Left renal cortex interstitium (tissue), 4 donors: ENCODE results near the gene SDF4. TPM values are rescaled to one million over a fixed set of nuclear protein-coding genes. Genes with fewer than 3 reads are reported as not detected.
"Not testable (repeated sequence)": the region's sequence is repeated elsewhere in the genome, so short reads cannot be mapped to it uniquely, and the experiment has no call there.

Source experiments
- DNase-seq, 4 donors: peaks; one replicate each; pipeline ENCODE4 v3.0.0-alpha.2; 2013; ENCODE audit warnings: low read depth in 4 of 4, low spot score in 2 of 4, missing footprints in 1 of 4
- polyA plus RNA-seq, 4 donors: library from polyadenylated mRNA; unstranded; fragments of 120-200 nt; gene quantifications; one replicate each; pipeline ENCODE4 v1.2.1, GENCODE V29; 2013; ENCODE audit not compliant: insufficient read length in 4 of 4

Gene SDF4
- polyA plus RNA-seq, 4 donors = 115 to 144 (median 130) TPM

DNA sequence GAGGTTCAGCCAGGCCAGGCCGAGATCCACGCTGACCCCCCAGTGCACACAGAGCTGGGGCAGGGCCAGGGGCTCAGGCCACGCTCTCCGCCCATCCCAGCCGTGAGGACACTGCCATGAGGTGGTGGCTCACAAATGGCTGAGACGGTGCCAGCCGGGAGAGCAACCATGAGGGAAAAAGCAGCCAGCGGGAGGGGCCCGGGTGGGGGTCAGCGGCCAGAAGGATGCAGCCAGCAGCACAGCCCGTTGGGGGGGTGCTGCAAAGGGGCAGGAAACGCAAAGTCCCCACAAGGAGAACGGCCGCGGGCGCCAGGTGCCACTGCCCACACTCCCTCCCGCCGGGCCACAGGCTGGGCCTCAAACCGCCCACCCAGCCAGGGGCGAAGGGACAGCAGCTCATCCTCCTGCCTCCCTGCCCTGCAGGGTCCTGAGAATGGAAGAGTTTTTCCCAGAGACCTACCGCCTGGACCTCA lies 49.8 kb downstream of the SDF4 start:
- no peak for DNase-seq

DNA sequence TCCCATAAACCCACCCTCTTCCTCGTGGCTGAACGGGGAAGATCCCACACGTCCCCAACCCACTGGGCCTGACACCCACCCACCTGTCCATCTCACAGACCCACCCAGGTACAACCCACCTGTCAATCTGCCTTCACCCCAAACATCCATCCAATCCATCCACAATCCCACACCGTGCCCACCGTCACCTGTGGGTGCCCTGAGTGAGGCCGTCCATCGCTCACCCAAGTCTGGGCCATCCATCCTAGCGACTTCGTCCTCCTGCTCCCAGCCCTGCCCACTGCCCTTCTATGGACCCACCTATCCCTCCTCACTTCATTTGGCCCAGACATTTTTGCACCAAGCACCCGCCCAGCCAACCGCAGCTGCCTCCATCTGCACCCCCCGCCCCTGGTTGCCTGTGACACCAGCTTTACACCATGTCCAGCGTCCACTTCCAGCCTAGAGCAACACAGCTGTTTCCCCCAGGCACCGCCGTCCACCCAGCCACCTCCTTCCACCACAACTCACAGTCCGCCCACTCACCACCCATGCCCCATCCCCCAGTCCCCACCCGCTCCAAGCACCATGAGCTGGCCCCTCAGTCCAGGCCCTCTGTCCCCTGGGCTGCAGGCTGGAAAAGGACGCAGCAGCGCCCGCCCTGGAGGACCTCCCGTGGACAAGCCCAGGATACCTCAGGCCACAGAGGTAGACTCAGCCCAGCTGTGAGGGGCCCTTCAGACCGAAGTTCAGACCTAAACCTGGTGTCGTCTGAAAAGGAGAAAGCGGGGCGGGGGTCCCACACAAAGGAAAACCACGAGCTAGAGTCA lies 50.5 kb downstream of the SDF4 start:
- no peak for DNase-seq

DNA sequence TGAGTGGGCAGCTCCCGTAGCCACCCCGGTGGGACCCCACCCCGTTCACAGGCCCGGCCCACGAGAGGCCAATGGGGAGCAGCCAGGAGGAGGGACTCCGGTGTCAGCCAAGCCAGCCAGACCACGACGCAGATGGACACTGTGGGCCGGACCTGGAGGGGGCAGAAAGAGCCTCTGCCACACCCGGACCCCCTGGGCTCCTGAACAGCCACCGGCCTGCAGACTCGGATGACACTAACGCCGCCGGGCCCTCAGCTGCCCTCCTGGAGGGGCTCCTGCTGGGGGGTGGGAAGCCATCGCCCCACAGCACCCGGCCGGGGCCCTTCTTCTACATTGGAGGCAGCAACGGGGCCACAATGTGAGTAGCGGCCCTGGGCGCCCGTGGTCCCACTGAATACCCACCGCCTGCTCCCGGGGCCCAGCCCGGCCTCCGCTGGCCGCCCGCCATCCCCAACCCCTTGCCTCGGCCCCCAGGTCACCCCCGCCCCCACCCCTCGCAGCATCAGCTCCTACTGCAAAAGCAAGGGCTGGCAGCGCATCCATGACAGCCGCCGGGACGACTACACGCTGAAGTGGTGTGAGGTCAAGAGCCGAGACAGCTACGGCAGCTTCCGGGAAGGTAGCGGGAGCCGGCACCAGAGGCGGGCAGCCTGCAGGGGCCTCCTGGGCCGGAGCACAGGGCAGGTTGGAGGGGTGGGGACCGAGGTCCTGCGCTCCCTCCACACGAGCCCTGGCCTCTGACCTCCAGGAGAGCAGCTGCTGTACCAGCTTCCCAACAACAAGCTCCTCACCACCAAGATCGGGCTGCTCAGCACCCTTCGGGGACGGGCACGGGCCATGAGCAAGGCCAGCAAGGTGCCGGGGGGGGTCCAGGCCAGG lies 51.6 kb downstream of the SDF4 start:
- DNase-seq = no peak

DNA sequence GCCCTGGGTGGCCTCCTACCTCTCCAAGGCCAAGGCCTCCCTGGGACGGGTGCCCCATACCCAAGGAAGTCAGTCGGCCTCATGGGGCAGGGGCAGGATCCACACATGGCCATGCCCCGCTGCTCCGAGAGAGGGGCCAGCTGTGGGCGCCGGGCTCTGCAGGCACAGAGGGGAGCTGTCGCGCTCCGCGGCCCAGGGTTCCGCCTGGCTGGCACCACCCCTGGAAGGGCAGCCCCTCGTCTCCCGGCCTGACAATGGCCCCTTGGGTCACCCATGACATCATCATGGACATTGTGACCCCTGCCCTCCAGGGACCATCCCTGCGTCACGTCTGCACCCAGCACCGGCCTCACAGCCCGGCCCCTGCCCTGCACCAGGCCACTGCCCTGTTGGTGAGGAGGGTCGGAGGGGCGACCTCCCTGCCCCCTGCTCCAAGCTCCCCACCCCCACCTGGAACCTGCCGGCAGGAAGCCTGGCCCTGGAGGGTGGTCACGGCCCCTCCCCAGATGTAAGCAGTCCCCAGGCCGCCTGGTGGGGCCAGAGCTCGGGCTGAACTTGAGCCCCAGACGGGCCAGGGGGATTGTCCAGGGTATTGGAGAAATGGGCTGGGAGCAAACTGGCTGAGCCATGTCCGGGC lies 52.3 kb downstream of the SDF4 start:
- DNase-seq = no peak

DNA sequence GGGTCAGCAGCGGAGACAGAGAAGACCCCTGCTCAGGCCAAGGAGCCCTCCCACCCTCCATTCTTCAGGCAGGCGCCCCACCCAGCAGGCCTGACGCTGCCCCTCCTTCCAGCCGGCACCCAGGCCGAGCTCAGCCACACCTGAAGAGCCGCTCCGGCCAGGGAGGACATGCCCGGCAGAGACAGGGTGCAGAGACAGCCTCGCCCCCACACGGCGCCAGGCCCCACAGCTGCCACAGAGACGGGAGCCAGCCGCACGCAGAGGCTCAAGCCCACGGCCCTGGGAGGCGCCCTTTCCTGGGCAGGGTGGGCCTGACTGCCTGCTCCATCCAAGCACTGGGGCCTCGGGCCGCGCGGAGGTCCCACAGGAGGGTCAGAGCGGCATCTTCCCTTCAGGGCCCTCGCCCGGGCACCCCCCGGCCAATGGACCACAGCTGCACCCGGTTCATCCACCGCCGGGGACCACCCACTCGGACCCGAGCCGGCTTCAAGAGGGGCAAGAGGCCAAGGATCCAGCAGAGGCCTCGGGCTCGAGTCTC lies 52.9 kb downstream of the SDF4 start:
- no peak for DNase-seq

DNA sequence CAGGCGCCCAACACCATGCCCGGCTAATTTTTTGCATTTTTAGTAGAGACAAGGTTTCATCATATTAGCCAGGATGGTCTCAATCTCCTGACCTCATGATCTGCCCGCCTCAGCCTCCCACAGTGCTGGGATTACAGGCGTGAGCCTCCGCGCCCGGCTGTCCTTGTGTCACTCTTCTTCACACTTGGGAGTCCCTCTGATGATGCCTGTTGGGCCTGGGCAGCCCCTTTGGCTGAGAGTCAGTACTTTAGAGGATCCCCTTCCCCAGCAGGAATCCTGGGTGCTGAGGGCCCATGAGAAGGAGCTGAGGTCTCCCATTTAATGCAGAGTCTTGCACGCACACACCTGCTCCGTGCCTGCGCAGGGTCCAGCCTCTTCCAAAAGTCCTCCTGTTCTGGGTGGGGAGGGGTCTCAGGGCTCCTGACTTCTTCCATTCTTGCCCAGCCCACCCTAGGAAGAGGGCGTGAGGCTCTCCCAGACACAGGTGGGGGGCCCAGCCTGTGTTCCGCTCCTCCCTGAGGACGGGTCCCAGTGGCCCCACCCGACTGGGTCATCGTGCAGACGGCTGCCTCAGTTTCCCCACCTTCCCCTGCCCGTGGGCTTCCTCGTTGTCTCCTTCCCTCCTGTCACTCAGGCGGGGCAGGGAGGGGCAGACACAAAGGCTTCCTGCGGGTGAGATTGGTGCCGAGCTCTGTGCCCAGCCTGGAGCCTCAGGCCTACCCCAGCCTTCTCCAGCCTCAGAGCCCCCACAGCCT lies 54.2 kb downstream of the SDF4 start:
- DNase-seq = no peak

DNA sequence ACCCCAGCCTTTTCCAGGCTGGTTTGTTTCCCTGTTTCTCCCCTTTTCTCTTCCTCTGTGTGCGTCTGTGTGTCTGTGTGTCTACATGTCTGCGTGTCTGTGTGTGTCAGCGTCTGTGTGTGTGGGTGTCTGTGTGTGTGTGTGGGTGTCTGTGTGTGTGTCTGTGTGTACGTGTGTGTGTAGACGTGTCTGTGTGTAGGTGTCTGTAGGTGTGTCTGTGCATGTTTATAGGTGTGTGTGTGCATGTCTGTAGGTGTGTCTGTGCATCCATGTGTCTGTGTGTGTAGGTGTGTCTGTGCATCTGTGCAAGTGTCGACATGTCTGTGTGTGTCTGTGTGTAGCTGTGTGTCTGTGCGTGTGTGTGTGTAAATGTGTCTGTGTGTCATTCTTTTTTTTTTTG lies 54.9 kb downstream of the SDF4 start:
- no peak for DNase-seq

DNA sequence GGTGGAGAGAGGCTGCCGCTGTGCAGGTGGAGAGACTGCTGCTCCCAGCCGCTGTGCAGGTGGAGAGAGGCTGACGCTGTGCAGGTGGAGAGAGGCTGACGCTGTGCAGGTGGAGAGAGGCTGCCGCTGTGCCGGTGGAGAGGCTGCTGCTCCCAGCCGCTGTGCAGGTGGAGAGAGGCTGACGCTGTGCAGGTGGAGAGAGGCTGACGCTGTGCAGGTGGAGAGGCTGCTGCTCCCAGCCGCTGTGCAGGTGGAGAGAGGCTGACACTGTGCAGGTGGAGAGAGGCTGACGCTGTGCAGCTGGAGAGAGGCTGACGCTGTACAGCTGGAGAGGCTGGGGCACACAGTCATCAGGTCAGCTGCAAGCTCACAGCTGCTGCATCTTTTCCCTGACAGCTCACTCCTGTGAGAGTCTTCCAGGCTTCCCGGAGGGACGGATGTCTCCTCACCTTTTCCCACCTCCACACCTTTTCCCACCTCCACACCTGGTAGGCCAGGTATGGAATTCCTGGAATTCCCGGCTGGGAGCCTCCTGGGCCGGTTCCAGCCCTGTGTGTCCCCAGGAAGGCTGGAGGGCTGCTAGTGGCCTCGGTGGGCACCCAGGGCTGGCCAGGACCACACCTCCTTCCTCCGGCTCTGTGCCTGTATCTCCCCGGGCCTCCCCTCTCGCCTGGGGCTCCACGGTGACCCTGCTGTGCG lies 55.6 kb downstream of the SDF4 start:
- not testable (repeated sequence) for DNase-seq

DNA sequence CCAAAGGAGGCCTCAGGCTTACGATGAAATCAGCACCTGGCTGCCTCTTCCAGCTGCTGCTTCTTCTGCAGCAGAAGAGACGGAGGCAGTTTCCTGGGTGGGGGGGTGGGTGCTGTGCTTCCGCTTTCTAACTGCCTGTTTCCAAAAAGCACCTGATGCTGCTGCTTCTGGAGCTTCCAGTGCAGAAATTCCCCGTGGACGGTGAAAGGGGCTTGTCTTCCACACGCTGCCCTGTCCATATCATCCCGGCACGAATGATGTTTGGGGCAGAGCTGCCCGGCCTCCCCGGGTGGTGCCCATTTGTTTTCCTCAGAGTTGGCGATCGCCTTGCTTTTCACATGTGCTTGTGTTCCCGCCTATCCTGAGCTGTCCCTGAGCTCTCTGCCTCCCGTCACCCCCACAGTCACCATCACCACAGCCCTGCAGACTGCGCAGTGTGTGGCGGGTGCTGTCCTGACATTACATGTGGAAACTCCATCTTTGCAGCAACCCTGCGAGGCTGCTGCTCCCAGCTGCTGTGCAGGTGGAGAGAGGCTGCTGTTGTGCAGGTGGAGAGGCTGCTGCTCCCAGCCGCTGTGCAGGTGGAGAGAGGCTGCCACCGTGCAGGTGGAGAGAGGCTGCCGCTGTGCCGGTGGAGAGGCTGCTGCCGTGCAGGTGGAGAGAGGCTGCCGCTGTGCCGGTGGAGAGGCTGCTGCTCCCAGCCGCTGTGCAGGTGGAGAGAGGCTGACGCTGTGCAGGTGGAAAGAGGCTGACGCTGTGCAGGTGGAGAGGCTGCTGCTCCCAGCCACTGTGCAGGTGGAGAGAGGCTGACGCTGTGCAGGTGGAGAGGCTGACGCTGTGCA lies 56.4 kb downstream of the SDF4 start:
- DNase-seq = no peak

DNA sequence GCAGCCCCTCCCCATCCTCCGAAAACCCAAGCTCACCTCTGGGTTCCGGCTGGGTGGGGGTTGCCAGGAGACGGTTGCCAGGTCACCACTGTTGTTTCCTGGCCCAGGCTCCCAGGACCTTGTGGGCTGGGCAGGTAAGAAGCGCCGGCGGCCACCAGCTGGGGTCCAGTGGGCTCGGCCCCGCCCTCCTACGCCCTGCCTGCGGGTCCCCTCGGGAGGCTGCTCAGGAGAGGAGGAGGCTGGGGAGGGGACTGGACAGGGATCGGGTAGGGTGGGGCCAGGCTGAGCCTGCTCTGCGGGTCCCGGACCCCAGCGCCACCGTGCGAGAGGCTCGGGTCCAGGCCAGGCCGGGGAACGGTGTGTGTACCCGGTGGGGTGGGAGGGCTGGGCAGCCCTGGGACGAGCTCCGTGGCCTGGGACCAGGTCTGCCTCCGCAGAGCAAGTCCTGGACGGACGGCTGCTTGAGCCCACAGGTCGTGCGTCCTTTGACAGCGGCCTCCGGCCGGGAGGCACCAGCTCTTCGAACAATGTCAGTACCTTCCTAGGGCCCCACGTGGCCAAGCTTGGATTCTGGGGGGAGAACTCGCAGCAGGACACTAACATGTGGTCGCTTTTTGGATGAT lies 57.9 kb downstream of the SDF4 start, which contains the start of gene TTLL10:
TSS of gene TTLL10 (plus strand) at position 88 of the 623 bp plus-strand sequence. CDS start 5,336 bp downstream, outside the sequence.
- DNase-seq = peak in 1 of 4 donors; percentile 59

DNA sequence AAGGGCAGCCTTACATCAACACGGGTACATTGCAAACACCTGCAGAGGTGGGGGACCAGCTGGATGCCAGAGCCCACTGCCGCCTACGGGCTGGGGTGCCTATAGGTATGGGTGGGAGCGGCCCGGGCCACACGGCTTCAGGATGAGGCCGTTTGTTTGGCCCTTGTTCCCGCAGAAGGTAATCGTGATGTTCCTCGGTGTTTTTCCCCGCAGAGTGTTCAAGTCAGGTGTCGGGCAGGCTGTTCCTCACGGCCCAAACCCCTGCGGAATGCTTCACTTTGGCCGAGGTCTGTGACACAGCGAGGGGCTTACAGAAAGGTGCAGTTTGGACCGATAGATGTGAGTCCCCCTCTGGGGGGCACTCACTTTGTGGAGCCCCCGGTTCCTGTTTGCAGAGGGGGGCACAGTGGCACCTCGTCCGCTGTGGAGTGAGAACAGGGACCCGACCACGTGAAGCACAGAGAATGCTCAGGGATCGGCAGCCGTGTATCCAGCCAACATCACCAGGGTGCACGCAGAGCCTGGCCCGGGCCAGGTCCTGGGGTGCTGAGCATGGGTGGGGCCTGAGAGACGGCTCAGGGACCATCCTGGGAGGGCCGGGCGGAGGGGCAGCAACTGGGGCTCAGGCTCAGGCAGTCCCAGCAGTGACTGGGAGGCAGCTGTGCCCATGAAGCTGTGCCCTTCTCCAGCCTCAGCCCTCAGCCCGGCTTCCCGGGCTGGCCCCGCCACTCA lies 58.6 kb downstream of the SDF4 start:
- no peak for DNase-seq

DNA sequence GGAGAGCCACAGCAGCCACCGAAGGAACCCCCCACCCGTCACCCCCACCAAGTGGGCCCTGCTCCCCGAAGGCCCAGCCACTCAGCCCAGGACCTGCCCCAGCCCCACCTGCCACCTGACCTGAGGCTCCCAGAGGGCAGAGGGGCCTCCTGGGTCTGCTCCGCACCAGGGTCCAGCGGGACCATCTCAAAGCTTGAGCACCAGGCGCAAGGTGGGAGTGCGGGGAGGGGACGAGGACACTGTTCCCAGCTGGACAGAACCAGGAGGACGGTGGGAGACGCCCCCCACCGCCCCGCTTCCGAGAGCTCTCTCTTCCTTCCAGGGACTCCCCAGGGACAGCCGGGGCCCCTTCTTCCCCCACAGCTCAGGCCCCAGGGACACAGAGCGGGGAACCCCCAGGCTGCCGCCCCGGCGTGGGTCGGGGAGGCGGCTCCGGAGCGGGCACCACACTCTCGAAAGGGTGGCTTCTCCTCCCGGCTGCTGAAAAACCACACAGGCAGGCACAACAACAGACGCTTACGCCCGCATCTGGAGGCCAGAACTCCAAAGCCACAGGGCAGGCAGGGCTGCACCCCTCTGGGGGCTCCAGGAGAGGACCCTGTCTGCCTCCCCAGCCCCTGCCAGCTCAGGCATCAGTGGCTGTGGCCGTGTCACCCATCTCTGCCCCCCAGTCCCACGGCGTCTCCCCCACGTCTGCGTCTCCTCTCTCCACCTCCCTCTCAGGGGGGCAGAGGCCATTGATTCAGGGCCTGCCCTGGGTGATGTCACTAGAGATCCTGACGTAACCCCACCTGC lies 60.1 kb downstream of the SDF4 start:
- no peak for DNase-seq

DNA sequence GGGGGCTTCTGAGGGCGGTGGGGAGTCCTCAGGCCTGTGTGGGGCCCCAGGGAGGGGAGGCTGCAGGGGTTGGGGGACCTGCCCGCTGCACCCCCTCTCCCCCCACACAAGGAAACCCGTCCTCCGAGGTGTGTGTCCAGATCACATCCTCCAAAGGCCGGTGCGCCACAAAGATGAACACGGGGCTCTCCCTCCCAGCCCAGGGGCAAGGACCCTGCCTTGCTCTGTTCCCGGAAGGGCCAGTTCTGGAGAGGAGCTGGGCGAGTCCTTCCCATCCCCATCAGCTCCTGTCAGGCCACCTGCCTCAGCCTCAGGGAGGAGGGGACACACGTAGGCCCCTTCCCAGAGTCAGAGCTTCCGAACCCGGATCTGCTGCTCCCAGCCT lies 60.6 kb downstream of the SDF4 start:
- no peak for DNase-seq

DNA sequence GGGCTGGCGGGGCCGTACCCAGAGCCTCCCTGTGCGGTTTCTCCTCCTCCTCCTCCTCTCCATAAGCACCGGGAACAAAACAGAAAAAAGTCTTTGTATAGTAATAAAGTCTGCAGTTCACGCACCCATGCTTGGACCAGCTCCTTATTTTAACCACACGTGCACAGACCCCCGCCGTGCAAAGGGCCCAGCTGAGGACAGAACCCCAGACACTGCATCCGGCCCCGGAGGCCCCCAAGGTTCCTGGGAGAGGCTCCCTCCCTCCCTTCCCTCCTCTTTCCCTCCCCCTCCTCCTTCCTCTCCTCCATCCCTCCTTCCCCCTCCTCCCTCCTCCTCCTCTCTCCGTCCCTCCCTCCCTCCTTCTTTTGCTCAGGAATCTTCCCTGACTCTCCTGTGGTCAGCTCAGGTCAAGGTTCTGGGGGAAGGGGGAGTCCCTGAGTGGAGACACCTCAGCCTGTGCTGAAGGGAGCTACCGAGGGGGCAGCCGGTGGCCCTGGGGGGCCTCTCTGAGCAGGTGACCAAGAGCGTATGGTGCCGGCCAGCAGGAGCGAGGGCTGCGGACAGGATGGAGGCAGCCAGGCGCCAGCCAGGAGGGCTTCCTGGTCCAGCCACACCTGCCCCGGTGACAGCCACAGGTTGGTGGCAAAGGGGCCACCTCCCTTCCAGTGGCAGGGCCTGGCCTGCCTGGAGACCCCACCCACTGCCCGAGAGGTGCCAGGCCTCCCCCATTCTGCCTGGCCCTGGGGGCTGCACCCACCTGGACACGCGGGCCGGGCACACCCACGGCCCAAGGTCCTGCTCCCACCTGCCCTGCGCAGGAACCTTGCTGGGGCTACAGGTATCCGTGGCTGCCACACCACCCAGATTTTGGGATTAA lies 61.3 kb downstream of the SDF4 start:
- DNase-seq = no peak

DNA sequence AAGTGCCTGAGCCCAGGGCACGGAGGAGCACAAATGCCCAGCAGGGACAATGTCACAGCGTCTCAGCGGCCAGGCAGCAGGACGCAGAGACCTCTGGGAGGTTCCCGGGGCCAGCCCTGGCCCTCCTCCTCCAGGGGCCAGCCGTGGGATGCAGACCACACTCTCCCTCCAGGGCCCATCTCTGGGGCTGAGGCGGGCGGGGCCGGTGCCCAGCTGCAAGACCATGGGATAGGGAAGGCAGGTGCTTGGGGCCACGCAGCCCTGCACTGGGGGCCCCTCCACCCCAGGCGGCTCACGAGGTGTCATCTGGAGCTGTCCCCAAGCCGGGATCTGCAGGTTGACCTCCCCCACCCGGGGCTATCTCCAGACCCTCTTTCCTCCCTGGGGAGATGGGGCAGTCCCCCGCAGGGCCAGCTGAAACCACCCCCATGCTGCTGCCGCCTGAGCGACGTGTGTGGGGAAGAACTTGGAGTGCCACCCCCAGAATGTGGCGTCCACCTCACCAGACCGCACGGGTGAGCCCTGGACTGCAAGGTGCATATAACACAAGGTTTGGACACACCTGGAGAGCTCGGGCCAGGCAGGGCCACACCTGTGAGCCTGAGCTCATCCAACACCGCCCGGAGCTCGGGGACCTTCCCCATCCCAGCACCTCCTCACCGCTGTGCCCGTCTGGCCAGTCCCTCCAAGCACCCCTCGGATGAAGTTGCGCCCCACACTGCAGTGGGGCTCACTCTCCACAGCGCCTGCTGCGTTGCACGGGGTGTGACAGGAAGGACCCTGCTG lies 62.2 kb downstream of the SDF4 start:
- DNase-seq = no peak
